Thoracic aorta (tissue), 2 donors: ENCODE data around the gene RPUSD4. TPM values are rescaled to one million over a fixed set of nuclear protein-coding genes. Genes with fewer than 3 reads are reported as not detected.

Source experiments
- ATAC-seq: fragments of 150-250 bp; one replicate; pipeline ENCODE4 v1.8.0; 2017; ENCODE audit warnings: low read depth; ENCODE audit not compliant: insufficient number of reproducible peaks, low FRiP score
- DNase-seq: peaks from one replicate; pipeline ENCODE4 v3.0.0-alpha.2; 2020; ENCODE audit warnings: low spot score
- H3K27ac ChIP-seq, 2 donors: fragments of 200-600 bp; sonication (generic); 1 replicate in 1 of 2; 2 replicates in 1 of 2; pipeline ENCODE4 v1.5.1; 2016; ENCODE audit warnings: mild to moderate bottlenecking in 2 of 2, moderate library complexity in 2 of 2
- H3K27me3 ChIP-seq: fragments of 200-600 bp; sonication (generic); replicated peaks from 2 replicates; pipeline ENCODE4 v1.6.0; 2016; ENCODE audit warnings: mild to moderate bottlenecking; ENCODE audit not compliant: insufficient read depth
- H3K36me3 ChIP-seq: fragments of 200-600 bp; sonication (generic); one replicate; pipeline ENCODE4 v1.5.1; 2016
- H3K4me1 ChIP-seq, 2 donors: fragments of 200-600 bp; sonication (generic); 1 replicate in 1 of 2; 2 replicates in 1 of 2; pipeline versions ENCODE4 v1.5.1 to v1.6.0; 2016; ENCODE audit warnings: low read depth in 2 of 2, mild to moderate bottlenecking in 1 of 2; ENCODE audit not compliant: control insufficient read depth in 1 of 2
- H3K4me3 ChIP-seq: fragments of 200-600 bp; sonication (generic); 2 replicates; pipeline ENCODE4 v1.5.1; 2016; ENCODE audit warnings: mild to moderate bottlenecking
- H3K9me3 ChIP-seq: fragments of 200-600 bp; sonication (generic); 2 replicates; pipeline ENCODE4 v1.5.1; 2016
- total RNA-seq, 2 donors: library from RNA; depleted of rRNA; stranded (reverse); fragments of >200 nt; gene quantifications; one replicate each; pipeline versions ENCODE4 v1.1.0 to v1.2.3, GENCODE V29; 2016
- TF ChIP-seq, protein P1 (sequence below): fragments of 200-600 bp; sonication (generic); IDR thresholded peaks from one replicate; pipeline ENCODE4 v1.5.1; 2019; ENCODE audit warnings: antibody characterized with exemption

The RPUSD4 gene
- total RNA-seq, 2 donors from 2014 or later, result 6.0 to 34.8 TPM

DNA sequence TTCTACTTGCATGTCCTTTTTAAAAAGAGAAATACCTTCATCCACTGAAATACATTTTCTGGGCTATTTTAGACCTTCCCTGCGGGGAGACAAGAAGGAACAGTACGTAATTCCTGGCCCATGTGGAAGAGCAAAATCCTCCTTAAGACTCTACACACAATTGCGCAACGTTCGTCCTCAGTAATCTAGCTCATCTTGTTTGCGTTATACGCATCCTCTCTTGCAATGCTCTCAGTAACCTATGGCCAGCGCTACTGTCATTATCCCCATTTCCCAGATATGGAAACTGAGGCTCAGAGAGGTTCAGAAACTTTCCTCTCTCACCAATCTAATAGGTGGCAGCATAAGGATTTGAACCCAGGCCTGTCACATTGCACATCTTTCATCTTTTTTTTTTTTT lies 54.6 kb downstream of the RPUSD4 start:
- Histone ChIP-seq H3K4me1 (no peaks in the 10 kb centered on the region), H3K9me3 (no peaks in the 10 kb centered on the region), H3K4me3 (no peak overlapping the region), H3K36me3 (no peaks in the 10 kb centered on the region), H3K27me3 (no peaks in the 10 kb centered on the region), H3K27ac (no peak overlapping the region)
- DNase-seq (no peak), ATAC-seq (no peak)
- TF ChIP-seq, protein P1, sequence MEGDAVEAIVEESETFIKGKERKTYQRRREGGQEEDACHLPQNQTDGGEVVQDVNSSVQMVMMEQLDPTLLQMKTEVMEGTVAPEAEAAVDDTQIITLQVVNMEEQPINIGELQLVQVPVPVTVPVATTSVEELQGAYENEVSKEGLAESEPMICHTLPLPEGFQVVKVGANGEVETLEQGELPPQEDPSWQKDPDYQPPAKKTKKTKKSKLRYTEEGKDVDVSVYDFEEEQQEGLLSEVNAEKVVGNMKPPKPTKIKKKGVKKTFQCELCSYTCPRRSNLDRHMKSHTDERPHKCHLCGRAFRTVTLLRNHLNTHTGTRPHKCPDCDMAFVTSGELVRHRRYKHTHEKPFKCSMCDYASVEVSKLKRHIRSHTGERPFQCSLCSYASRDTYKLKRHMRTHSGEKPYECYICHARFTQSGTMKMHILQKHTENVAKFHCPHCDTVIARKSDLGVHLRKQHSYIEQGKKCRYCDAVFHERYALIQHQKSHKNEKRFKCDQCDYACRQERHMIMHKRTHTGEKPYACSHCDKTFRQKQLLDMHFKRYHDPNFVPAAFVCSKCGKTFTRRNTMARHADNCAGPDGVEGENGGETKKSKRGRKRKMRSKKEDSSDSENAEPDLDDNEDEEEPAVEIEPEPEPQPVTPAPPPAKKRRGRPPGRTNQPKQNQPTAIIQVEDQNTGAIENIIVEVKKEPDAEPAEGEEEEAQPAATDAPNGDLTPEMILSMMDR, result no peak

DNA sequence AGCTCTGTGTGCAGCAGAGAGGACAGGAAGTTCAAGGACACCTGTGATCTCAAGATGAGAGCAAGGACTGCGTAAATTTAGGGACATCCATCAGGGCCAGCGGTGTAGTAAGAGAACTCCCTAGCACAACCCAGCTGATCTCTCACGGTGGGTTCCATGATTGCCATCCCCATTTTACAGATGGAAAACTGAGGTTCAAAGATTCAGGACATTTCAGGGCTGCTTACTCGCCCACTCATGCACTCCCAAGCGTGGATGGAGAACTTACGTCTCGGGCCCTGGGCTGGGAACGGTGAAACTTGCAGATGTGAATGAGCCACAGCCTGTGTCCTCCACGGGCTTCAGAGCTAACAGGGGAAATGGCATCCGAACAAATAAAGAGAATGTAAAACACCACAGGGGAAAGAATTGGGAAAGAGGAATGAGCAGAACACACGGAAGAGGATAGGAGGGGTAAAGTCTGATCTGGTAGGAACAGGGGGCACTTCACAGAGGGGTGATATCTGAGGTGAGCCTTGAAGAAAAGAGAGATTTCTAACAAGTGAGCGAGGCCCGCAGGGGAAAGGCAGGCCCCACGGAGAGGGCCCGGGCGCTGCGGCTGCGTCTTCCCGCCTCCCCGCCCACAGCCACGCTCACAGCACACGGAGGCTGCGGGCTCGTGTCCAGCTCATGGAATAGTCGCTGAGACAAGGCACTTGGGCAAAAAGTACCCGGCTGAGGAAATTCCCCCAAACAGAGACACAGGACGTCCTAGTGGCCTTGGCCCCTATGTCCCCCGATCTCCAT lies 55.9 kb downstream of the RPUSD4 start:
- Histone ChIP-seq H3K36me3 (no peaks in the 10 kb centered on the region), H3K4me3 (no peak overlapping the region), H3K27me3 (no peaks in the 10 kb centered on the region), H3K27ac (no peak overlapping the region), H3K9me3 (no peaks in the 10 kb centered on the region), H3K4me1 (no peaks in the 10 kb centered on the region)
- TF ChIP-seq, protein P1, result no peak
- no peak for ATAC-seq
- no peak for DNase-seq

DNA sequence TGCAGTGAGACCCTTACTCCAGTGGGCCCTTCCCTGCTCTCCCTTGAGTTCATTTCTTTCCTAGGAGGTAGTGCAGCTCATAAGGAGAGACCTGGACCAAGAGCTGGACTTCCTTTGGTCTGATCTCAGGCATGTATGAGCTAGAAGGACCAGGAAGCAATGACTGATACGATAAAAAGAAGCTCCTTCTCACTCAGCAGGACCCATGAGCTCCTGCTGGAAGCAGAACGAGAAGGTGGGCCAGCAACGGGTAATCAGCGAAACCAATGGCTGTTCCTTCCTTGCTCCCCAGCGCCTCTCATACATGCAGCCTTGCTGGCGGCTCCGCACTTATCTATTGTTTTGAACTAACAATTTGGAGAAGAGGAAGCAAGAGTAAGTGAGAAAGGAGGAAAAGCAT lies 56.8 kb downstream of the RPUSD4 start:
- Histone ChIP-seq H3K27ac (no peak overlapping the region), H3K9me3 (no peaks in the 10 kb centered on the region), H3K27me3 (no peaks in the 10 kb centered on the region), H3K4me1 (no peaks in the 10 kb centered on the region), H3K4me3 (no peak overlapping the region), H3K36me3 (no peaks in the 10 kb centered on the region)
- TF ChIP-seq, protein P1, result no peak
- ATAC-seq (no peak), DNase-seq (no peak)

DNA sequence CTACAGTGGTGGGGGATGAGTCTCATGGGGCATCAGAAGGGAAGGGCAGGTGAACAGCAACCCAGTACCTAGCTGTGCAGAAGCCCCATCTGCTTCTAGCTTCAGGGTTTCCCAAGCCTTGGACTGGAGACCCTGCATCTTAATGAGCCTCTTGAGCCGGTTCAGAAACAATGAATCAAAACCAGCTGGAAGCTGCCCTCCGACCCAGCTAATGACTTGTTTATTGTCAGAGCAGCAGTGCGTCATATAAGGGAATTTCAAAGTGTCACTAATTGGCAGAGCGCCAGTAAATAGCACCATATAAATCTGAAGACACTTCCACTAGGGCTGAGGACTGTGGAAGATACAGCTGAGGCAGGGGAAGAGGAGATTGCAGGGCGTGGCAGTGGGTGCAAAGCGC lies 57.5 kb downstream of the RPUSD4 start:
- DNase-seq (no peak), ATAC-seq (no peak)
- H3K9me3 ChIP-seq, result no peaks in the 10 kb centered on the region
- no peaks in the 10 kb centered on the region for H3K4me1 ChIP-seq
- H3K27me3 ChIP-seq, result no peaks in the 10 kb centered on the region
- no peak overlapping the region for H3K27ac ChIP-seq
- no peaks in the 10 kb centered on the region for H3K36me3 ChIP-seq
- TF ChIP-seq, protein P1, result no peak
- H3K4me3 ChIP-seq, result no peak overlapping the region

DNA sequence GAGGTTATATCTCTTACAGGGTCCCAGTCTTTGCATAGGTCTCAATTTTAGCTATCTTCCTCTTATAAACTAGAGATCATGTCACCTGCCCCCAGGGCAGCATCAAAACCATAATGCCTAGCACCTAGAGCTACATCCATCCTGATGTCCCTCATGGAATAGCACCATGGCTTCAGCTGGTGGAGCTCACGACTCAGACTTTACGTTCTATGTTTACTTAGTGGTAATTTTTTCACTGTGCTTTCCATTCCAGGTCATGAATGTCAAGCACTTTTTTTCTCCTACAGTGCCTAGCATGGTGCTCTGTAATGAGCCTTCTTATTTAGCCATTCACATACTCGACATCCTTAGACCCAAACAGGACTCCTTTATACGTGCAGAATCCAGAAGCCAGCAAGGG lies 58.4 kb downstream of the RPUSD4 start:
- H3K9me3 ChIP-seq, result no peaks in the 10 kb centered on the region
- TF ChIP-seq, protein P1, result no peak
- no peak for DNase-seq
- H3K27me3 ChIP-seq, result no peaks in the 10 kb centered on the region
- no peak for ATAC-seq
- H3K27ac ChIP-seq, result no peak overlapping the region
- H3K4me3 ChIP-seq, result no peak overlapping the region
- no peaks in the 10 kb centered on the region for H3K36me3 ChIP-seq
- H3K4me1 ChIP-seq, result no peaks in the 10 kb centered on the region
